Smooth muscle cell (in vitro differentiated cells): ENCODE results near the gene PCDHGA12. TPM values are rescaled to one million over a fixed set of nuclear protein-coding genes. Genes with fewer than 3 reads are reported as not detected.
"Not testable (repeated sequence)": the region's sequence is repeated elsewhere in the genome, so short reads cannot be mapped to it uniquely, and the experiment has no call there.

Experiments
- DNase-seq: peaks from one replicate; lab custom pipeline; 2025; ENCODE audit not compliant: unreplicated experiment; lab: John Stamatoyannopoulos, UW
- H2AFZ ChIP-seq: fragments of 200-600 bp; sonication (generic); 2 replicates; pipeline ENCODE4 v1.6.0; 2016; ENCODE audit warnings: antibody characterized with exemption, low read depth, mild to moderate bottlenecking
- H3F3A ChIP-seq: fragments of 200-600 bp; sonication (generic); 2 replicates; pipeline ENCODE4 v1.6.0; 2017; ENCODE audit warnings: antibody characterized with exemption, low read depth
- H3K27ac ChIP-seq: fragments of 200-600 bp; sonication (generic); 2 replicates; pipeline ENCODE4 v1.5.1; 2016; ENCODE audit warnings: low read depth, mild to moderate bottlenecking
- H3K27me3 ChIP-seq: fragments of 200-600 bp; sonication (generic); 2 replicates; pipeline ENCODE4 v1.6.1; 2016; ENCODE audit warnings: low read depth, mild to moderate bottlenecking
- H3K36me3 ChIP-seq: fragments of 200-600 bp; sonication (generic); 2 replicates; pipeline ENCODE4 v1.5.1; 2016; ENCODE audit warnings: low read depth
- H3K4me1 ChIP-seq: fragments of 200-600 bp; sonication (generic); 2 replicates; pipeline ENCODE4 v1.5.1; 2016; ENCODE audit warnings: low read depth
- H3K4me2 ChIP-seq: fragments of 200-600 bp; sonication (generic); 2 replicates; pipeline ENCODE4 v1.6.0; 2016; ENCODE audit warnings: mild to moderate bottlenecking
- H3K4me3 ChIP-seq: fragments of 200-600 bp; sonication (generic); 2 replicates; pipeline ENCODE4 v1.5.1; 2016; ENCODE audit warnings: mild to moderate bottlenecking
- H3K79me2 ChIP-seq: fragments of 200-600 bp; sonication (generic); 2 replicates; pipeline ENCODE4 v1.6.0; 2016; ENCODE audit warnings: low read depth, mild to moderate bottlenecking
- H3K9ac ChIP-seq: fragments of 200-600 bp; sonication (generic); 2 replicates; pipeline ENCODE4 v1.6.0; 2016; ENCODE audit warnings: low read depth
- H3K9me3 ChIP-seq: fragments of 200-600 bp; sonication (generic); replicated peaks from 2 replicates; pipeline ENCODE4 v1.5.1; 2016; ENCODE audit warnings: low read depth
- H4K20me1 ChIP-seq: fragments of 200-600 bp; sonication (generic); 2 replicates; pipeline ENCODE4 v1.6.0; 2016; ENCODE audit warnings: low read depth
- CTCF ChIP-seq: fragments of 200-600 bp; sonication (generic); IDR thresholded peaks from 2 replicates; pipeline ENCODE4 v1.5.1; 2017; ENCODE audit warnings: borderline replicate concordance, mild to moderate bottlenecking, antibody characterized with exemption; ENCODE audit not compliant: insufficient read depth, poor library complexity, severe bottlenecking
- WGBS: methylation state at CpG from one replicate; pipeline ENCODE4 v1.1.7; 2016; ENCODE audit warnings: low lambda C conversion rate; 5-methylcytosine and 5-hydroxymethylcytosine counted together
- polyA plus RNA-seq: library from polyadenylated mRNA; unstranded; fragments of >200 nt; fragmentation: Nextera tagmentation; extraction: Ambion mirVana; gene quantifications from 2 replicates; pipeline ENCODE4 v1.2.1, GENCODE V29; 2016
- total RNA-seq: library from RNA; depleted of rRNA; stranded (reverse); fragments of >200 nt; gene quantifications from 2 replicates; pipeline ENCODE4 v1.2.3, GENCODE V29; 2014

The PCDHGA12 gene
- total and polyA plus RNA-seq, 2 experiments from 2014 or later = 0.42 to 4.5 TPM

DNA sequence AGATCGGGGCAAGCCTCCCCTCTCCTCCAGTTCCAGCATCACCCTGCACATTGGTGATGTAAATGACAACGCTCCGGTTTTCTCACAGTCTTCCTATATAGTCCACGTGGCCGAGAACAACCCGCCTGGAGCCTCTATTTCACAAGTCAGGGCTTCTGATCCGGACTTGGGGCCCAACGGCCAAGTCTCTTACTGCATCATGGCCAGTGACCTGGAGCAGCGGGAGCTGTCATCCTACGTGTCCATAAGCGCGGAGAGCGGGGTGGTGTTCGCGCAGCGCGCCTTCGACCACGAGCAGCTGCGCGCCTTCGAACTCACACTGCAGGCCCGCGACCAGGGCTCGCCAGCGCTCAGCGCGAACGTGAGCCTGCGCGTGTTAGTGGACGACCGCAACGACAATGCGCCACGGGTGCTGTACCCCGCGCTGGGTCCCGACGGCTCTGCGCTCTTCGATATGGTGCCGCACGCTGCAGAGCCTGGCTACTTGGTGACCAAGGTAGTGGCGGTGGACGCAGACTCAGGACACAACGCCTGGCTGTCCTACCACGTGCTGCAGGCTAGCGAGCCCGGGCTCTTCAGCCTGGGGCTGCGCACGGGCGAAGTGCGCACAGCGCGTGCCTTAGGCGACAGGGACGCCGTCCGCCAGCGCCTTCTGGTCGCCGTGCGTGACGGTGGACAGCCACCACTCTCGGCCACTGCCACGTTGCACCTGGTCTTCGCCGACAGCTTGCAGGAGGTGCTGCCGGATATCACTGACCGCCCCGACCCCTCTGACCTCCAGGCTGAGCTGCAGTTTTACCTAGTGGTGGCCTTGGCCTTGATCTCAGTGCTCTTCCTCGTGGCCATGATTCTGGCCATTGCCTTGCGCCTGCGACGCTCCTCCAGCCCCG is 40.9 kb upstream of the PCDHGA12 start:
- no peak overlapping the region for H3K4me2 ChIP-seq
- no peak for DNase-seq
- H3K4me1 ChIP-seq = no peaks in the 10 kb centered on the region
- H2AFZ ChIP-seq = no peak overlapping the region
- H3K4me3 ChIP-seq = peak overlapping the region; percentile 35
- H4K20me1 ChIP-seq = no peaks in the 10 kb centered on the region
- no peaks in the 10 kb centered on the region for H3K27me3 ChIP-seq
- TF ChIP-seq CTCF = no peak
- 98% methylated on average over 68 of the region's 77 CpGs for WGBS
- no peak overlapping the region for H3K9ac ChIP-seq
- no peaks in the 10 kb centered on the region for H3F3A ChIP-seq
- peaks cover 34% of the 10 kb centered on the region for H3K36me3 ChIP-seq
- no peak overlapping the region for H3K27ac ChIP-seq
- peaks cover 49% of the 10 kb centered on the region for H3K9me3 ChIP-seq
- H3K79me2 ChIP-seq = peaks cover 11% of the 10 kb centered on the region

- no peaks in the 10 kb centered on the region for H3K4me1 ChIP-seq
- peaks cover 15% of the 10 kb centered on the region for H3K79me2 ChIP-seq
- TF ChIP-seq CTCF = no peak
- H3K9ac ChIP-seq = no peak within 1 kb of the TSS
- H2AFZ ChIP-seq = no peak within 1 kb of the TSS
- no peak for DNase-seq
- 98% methylated on average over 38 of the region's 38 CpGs for WGBS
- H3K4me3 ChIP-seq = peak within 1 kb of the TSS; percentile 35
- H3K4me2 ChIP-seq = peak within 1 kb of the TSS; percentile 53
- no peaks in the 10 kb centered on the region for H3F3A ChIP-seq
- H3K27ac ChIP-seq = no peak within 1 kb of the TSS
- no peaks in the 10 kb centered on the region for H4K20me1 ChIP-seq
- peaks cover 37% of the 10 kb centered on the region for H3K36me3 ChIP-seq
- H3K27me3 ChIP-seq = no peaks in the 10 kb centered on the region
- H3K9me3 ChIP-seq = peaks cover 53% of the 10 kb centered on the region
Observed at GRCh38 chr5:141392429-141393198, 37.7 kb upstream of the PCDHGA12 start, which contains the start of gene PCDHGA8. Gene PCDHGA8 (plus strand): TSS chr5:141392633. CDS start chr5:141392814, 181 bp downstream.

- Histone ChIP-seq H3K36me3 (peaks cover 37% of the 10 kb centered on the region), H3K27ac (no peak overlapping the region), H3F3A (no peaks in the 10 kb centered on the region), H3K27me3 (no peaks in the 10 kb centered on the region), H3K4me1 (no peaks in the 10 kb centered on the region), H2AFZ (no peak overlapping the region), H3K4me2 (no peak overlapping the region), H4K20me1 (no peaks in the 10 kb centered on the region), H3K9me3 (peaks cover 52% of the 10 kb centered on the region), H3K79me2 (peaks cover 15% of the 10 kb centered on the region), H3K9ac (no peak overlapping the region), H3K4me3 (no peak overlapping the region)
- 96% methylated on average over 21 of the region's 21 CpGs for WGBS
- TF ChIP-seq CTCF = no peak
- DNase-seq = no peak
Observed at GRCh38 chr5:141393267-141393666, 37.0 kb upstream of the PCDHGA12 start.

DNA sequence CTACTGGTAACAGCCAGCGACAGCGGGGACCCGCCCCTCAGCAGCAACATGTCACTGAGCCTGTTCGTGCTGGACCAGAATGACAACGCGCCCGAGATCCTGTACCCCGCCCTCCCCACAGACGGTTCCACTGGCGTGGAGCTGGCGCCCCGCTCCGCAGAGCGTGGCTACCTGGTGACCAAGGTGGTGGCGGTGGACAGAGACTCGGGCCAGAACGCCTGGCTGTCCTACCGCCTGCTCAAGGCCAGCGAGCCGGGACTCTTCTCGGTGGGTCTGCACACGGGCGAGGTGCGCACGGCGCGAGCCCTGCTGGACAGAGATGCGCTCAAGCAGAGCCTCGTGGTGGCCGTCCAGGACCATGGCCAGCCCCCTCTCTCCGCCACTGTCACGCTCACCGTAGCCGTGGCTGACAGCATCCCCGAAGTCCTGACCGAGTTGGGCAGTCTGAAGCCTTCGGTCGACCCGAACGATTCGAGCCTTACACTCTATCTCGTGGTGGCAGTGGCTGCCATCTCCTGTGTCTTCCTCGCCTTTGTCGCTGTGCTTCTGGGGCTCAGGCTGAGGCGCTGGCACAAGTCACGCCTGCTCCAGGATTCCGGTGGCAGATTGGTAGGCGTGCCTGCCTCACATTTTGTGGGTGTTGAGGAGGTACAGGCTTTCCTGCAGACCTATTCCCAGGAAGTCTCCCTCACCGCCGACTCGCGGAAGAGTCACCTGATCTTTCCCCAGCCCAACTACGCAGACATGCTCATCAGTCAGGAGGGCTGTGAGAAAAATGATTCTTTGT is 35.7 kb upstream of the PCDHGA12 start:
- H3K27ac ChIP-seq, H3K4me2 ChIP-seq, H3F3A ChIP-seq, H3K4me1 ChIP-seq, H4K20me1 ChIP-seq, H3K27me3 ChIP-seq, H3K4me3 ChIP-seq, H3K9ac ChIP-seq, DNase-seq, H2AFZ ChIP-seq: not testable (repeated sequence)
- Histone ChIP-seq H3K9me3 (peaks cover 51% of the 10 kb centered on the region), H3K79me2 (peaks cover 15% of the 10 kb centered on the region), H3K36me3 (peaks cover 37% of the 10 kb centered on the region)
- 98% methylated on average over 45 of the region's 53 CpGs for WGBS

GRCh38 chr5:141397756-141398551 is 32.4 kb upstream of the PCDHGA12 start, which contains the start of gene PCDHGB5:
Gene PCDHGB5 (plus strand): TSS chr5:141397947. CDS start chr5:141398128, 181 bp downstream.
- H3K79me2 ChIP-seq, H3K27ac ChIP-seq, H3K9ac ChIP-seq, DNase-seq, H3K4me1 ChIP-seq, H3K36me3 ChIP-seq, H4K20me1 ChIP-seq, H2AFZ ChIP-seq, H3K4me2 ChIP-seq, H3K4me3 ChIP-seq, H3K27me3 ChIP-seq, H3F3A ChIP-seq: not testable (repeated sequence)
- 83% methylated on average over 26 of the region's 43 CpGs for WGBS
- peaks cover 31% of the 10 kb centered on the region for H3K9me3 ChIP-seq
